CD4-positive, alpha-beta T cell treated with Interleukin-6 at 100 ng/mL for 8 hours (primary cell): ENCODE results near the gene ARHGAP4.

Source experiments
- DNase-seq: peaks from one replicate; pipeline ENCODE4 v3.0.0-alpha.2; 2020; ENCODE audit warnings: mixed read lengths, low spot score

The ARHGAP4 gene

DNA sequence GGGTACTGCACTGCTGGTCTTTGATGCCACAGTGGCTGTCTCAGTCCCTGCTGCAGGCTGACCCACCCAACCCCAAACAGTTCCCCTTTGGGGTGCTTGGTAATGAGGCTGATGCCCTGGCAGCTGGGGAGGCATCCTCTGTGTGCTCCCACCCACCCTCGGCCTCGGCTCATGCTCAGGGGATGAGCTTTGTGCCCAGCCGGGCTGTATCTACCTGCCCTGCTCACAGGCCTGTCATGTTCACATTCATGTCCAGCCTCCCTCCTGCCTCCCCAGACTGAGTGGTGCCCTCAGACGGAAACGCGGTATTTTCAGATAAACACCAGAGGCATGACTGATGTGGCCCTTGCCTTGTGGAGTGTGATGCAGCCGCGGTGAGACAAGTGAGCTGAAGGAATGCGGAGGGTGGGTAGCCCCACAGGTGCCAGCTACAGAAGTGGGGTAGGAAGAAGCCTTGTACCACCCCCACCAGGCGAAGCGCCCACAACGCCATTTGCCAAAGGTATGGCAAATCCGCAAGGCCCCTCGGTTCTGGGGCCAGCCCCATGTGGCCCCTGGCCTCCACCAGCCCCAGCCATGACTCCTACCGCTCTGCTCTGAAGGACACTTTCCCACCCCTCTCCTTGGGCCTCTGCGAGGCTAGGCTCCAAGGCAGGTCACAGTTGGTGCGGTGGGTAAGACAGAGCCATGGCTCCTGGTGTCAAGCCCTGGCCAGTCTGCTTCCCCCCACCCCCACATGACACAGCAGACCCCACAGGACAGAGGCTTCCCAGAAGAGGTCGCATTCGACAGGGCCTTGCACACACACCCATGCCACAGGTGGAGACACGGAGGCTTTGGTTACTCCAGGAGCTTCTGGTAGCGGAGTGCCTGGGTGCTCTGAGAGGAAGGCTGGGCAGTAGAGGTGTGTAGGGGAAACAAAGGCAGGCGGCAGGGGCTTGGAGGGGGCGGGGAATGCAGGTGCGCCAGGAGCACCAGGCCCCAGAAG is 20.2 kb upstream of the ARHGAP4 start:
- DNase-seq, result no peak

DNA sequence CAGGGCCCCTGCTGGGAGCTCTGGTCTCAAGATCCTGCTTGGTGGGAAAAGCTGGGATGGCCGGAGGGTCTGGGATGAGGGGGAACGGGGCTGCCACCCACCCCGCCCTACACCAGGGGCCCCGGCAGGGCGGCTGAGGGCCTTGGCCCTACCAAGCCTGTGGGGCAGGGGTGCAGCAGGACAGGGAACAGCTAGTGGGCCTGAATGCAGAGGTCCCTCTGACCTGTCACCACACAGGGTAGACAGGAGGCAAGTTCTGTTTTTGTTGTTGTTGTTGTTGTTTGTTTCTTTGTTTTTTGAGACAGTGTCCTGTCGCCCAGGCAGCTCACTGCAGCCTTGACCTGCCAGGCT is 18.7 kb upstream of the ARHGAP4 start:
- DNase-seq, result no peak

GRCh38 chrX:153944140-153944799 is 18.2 kb upstream of the ARHGAP4 start, which contains the start of gene RENBP:
RENBP (minus strand) TSS chrX:153944643; CDS start chrX:153944610, 33 bp downstream.
- peak; percentile 47 for DNase-seq

DNA sequence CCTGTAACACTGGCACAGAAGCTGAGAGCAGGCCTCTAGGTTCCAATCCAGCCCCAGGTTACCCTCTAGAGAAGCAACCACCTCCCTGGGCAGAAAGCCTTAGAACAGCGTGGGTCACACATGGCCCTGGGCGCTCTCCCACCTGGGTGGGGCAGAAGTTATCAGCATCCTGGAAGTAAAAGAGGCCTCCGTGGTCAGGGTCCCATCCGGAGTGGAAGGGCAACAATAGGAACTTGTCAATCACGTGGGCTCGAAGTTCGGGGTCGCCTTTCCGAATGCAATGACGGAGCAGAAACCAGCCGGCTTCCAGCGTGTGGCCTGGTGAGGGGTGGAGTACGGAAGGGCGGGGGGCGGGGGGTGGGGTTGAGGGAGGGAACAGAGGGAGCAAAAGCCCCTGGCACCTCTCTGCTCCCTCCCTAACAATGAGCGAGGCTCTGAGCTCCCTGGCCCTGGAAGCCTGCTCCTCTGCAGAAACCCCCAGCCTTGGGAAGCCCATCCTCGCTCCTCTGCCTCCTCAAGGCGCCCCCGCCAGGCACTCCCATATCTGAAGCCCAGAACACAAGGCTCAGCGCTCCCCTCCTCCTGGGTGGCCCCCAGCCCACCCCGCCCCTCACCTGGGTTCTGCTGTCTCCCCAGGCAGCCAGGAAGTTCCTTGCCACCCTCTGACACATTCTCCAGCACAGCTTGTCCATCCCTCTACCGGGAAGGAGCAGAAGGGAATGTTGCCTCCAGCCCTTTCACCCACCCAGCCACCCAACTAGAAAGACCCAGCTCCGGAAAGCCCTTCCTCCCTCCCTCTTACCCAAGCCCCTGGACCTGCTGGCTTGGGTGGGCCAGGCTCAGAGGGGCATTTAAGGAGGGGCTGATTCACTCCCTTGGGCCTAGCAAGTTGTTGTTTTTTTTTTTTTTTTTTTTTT is 15.5 kb upstream of the ARHGAP4 start:
- no peak for DNase-seq

DNA sequence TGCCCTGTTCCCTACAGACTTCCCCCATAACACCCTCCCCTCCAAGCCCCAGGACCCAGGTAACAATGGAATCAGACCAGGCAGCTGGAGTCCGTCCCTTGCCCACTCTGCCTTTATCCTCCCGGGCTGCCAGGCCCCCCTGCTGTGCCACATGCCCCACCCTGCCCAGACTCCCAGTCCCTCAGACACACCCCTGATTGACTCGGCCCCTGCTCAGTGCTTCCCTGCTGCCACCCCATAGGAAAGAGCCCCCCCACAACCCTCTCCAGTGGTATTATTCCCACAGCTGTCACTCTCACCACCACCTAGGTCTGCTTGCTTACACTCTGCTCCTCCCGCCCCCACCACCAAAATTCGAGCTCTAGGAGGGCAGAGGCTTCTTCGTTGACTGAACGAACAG is 13.5 kb upstream of the ARHGAP4 start:
- no peak for DNase-seq

- DNase-seq, result no peak
Measured at GRCh38 chrX:153938226-153938786, 12.2 kb upstream of the ARHGAP4 start.

DNA sequence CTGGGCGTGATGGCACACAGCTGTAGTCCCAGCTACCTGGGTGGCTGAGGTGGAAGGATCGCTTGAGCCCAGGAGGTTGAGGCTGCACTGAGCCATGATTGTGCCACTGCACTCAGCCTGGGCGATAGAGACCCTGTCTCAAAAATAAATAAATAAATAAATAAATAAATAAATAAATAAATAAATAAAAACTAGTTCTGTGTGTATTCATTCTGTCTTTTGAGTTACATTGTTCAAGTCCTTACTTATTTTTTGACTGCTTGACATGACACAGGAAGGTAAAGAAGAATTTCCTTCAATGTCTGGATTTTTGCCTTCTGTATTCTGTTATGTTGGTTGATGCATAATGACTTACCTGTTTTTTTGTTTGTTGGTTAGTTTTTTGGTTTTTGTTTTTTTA is 11.0 kb upstream of the ARHGAP4 start:
- no peak for DNase-seq

- DNase-seq, result no peak
Measured at GRCh38 chrX:153935326-153935851, 9.3 kb upstream of the ARHGAP4 start.

DNA sequence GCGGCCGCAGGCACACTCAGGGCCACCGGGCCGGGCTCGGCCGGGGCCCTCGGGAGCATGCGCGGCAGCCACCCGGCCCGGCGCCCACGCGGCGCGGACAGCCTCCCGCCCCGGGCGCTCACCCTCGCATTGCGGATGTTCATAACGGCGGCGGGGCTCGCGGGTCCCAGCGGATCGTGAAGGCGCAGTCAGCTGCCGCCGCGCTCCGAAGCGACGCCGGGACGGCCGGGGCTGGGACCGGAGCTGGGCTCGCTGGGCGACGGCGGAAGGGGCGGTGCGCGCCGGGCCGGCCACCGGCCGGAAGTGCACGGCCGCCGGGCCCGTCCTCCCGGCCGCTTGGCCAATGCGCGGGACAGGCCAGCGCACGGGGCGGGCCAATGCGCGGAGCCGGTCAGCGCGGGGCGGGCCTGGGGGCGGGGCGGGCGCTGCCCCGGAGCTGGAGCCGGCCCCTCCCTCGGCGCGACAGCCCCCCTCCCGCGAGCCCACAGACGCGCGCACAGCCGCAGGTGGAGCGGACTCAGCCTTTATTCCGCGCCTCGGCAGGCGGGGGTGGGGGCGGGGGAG is 8.8 kb upstream of the ARHGAP4 start, which contains the start of gene NAA10:
TSS of gene NAA10 (minus strand) at position 276 of the 564 bp plus-strand sequence. CDS start at position 143, 133 bp downstream.
- peak; percentile 64 for DNase-seq

GRCh38 chrX:153934148-153934761 is 8.2 kb upstream of the ARHGAP4 start:
- no peak for DNase-seq

- no peak for DNase-seq
Measured at GRCh38 chrX:153933748-153934147, 7.7 kb upstream of the ARHGAP4 start.

DNA sequence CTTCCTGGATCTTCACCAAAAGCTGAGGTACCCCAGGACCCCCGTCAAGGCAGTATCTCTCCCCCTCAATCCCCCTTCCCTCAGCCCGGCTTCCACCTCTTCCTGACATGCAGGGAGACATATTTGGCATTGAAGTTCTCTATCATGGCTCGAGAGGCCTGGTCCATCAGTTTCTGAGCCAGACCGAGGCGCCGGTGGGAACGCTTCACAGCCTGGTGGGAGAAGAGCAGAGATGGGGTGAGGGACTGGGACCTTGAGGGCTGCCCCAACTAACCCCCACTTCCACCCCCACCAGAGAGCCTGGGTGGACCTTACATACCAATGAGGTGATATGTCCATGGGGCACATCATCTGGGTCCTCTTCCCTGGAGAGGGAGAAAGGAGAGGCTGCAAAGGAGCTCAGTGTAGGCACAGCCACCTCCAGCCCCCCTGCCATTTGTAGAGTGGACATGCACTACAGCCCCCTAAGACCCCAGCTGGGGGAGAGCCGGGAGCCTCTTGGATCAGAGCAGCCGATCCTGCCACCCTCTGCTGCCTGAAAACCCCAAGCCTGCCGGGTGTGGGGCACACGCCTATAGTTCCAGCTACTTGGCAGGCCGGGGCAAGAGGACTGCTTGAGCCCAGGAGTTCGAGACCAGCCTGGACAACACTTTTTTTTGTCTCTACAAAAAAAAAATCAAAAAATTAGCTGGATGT is 6.3 kb upstream of the ARHGAP4 start:
- DNase-seq, result no peak

- no peak for DNase-seq
Measured at GRCh38 chrX:153931748-153932147, 5.7 kb upstream of the ARHGAP4 start.

- no peak for DNase-seq
Measured at GRCh38 chrX:153931151-153931550, 5.1 kb upstream of the ARHGAP4 start.

- no peak for DNase-seq
Measured at GRCh38 chrX:153930011-153930910, 4.2 kb upstream of the ARHGAP4 start.

DNA sequence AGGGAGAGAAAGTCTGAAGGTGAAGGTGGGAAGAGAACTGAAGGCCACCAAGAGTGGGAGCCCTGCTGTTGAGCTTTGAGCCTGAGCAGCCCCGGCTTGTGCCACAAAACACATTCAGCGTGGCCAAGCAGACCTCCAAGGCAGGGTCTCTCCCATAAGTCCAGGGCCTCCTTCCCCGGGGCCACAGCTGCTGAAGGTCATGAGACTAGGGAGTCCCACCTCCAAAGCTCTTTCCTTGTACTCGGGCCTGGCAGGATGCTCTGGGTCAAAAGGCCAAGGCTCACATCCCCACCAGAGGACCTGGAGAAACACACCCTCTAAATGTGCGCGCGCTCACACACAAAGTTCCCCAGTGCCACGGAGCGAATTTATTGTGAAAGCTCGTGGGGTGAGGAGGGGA is 3.5 kb upstream of the ARHGAP4 start:
- no peak for DNase-seq

DNA sequence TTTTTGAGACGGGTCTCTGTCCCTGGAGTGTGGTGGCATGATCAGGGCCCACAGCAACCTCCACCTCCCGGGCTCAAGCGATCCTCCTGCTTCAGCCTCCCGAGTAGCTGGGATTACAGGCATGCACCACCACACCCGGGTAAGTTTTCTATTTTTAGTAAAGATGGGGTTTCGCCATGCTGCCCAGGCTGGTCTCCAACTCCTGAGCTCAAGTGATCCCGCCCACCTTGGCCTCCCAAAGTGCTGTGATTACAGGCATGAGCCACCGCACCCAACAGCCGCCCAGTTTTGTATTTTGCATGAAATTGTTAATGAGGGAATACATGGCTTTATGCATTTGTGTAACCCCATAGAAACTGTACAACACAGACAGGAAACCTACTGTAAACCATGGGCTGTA is 2.8 kb upstream of the ARHGAP4 start:
- DNase-seq, result no peak

DNA sequence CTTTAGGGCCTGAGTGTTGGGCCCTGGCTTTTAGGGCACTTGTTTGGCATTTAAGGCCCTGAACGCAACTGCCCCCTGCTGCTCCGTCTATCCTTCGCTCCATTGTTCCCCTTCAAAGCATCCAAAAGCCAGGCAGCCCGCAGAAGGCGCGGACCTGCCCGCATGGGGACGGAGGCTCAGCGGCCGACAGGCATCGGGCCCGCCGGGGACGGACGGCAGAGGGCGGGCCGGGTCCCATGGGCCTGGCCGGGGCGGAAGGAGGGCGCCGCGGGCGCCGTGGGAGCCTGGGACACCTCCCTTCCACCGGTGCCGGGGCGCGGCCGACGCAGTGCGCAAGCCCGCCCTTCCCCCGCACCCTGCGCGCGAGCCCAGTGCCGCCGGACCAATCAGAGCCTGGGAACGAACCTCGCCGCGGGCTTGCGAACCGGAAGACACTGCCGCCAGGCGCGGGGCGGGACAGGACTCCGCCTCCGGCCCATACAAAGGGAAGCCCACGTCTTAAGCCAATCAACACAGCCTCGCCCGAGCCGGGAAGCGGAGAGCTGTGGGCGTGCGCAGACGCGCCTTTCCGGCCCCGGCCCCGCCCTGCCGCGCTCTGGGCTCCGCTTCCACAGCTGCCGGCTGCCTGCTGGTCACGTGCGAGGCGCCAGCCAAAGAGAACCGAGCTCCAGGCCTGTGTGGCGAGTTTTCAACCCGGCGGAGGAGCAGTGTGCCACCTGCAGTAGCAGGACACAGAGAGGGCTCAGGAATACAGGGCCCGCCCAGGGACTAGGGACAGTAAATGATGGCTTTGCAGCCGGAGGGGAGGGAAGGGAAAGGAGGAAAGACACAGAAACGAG is 2.1 kb upstream of the ARHGAP4 start:
- peak; percentile 98 for DNase-seq
